KG1 (cell line): ENCODE measurements around the gene CHRNG.

Experiments
- DNase-seq: peaks from one replicate; lab custom pipeline; 2025; lab: John Stamatoyannopoulos, UW

The CHRNG gene

GRCh38 chr2:232576995-232577394 is 37.5 kb downstream of the CHRNG start:
- DNase-seq = no peak

- DNase-seq = no peak
Measured at GRCh38 chr2:232577841-232578240, 38.3 kb downstream of the CHRNG start.

GRCh38 chr2:232578626-232579025 is 39.1 kb downstream of the CHRNG start:
- DNase-seq = no peak

GRCh38 chr2:232580648-232580981 is 41.1 kb downstream of the CHRNG start:
- no peak for DNase-seq

GRCh38 chr2:232581725-232582124 is 42.2 kb downstream of the CHRNG start:
- DNase-seq = no peak

- no peak for DNase-seq
Measured at GRCh38 chr2:232584238-232584637, 44.7 kb downstream of the CHRNG start.

- no peak for DNase-seq
Measured at GRCh38 chr2:232586943-232587505, 47.5 kb downstream of the CHRNG start.

GRCh38 chr2:232587512-232587911 is 48.0 kb downstream of the CHRNG start:
- DNase-seq = no peak

GRCh38 chr2:232588031-232588430 is 48.5 kb downstream of the CHRNG start:
- DNase-seq = no peak

GRCh38 chr2:232588680-232589585 is 49.4 kb downstream of the CHRNG start:
- no peak for DNase-seq

- no peak for DNase-seq
Measured at GRCh38 chr2:232592772-232593395, 53.4 kb downstream of the CHRNG start.

- DNase-seq = no peak
Measured at GRCh38 chr2:232593982-232594381, 54.5 kb downstream of the CHRNG start.
